GM10266 (cell line): ENCODE data around the gene GPC4.

Source experiments
- DNase-seq: peaks from one replicate; pipeline ENCODE4 v3.0.0; 2012; ENCODE audit errors: extremely low spot score
- TF ChIP-seq, protein P1 (sequence below): IDR thresholded peaks from 2 replicates; pipeline ENCODE4 v1.5.1; 2012; ENCODE audit warnings: mild to moderate bottlenecking, low read depth; ENCODE audit not compliant: control insufficient read depth, insufficient read depth; ENCODE audit errors: missing control alignments

Gene GPC4

DNA sequence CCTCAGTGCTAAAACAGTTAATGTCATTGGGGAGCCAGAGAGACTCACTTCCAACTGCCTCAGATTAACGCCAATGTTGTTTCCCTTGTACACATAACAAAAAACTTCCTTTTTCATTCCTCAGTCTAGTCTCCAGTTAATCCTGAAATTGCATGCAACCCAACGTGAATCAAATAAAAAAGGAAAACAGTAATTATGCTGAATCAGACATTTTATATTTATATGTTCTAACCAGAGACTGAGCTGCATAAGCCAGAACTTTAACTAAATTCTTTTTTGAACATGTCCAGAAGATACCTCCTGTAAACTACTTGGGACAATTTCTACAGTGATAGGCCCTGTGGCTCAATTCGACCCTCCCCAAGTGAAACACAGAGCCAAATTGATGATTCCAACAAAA lies 4.7 kb downstream of the GPC4 start:
- no peak for DNase-seq
- TF ChIP-seq, protein P1, sequence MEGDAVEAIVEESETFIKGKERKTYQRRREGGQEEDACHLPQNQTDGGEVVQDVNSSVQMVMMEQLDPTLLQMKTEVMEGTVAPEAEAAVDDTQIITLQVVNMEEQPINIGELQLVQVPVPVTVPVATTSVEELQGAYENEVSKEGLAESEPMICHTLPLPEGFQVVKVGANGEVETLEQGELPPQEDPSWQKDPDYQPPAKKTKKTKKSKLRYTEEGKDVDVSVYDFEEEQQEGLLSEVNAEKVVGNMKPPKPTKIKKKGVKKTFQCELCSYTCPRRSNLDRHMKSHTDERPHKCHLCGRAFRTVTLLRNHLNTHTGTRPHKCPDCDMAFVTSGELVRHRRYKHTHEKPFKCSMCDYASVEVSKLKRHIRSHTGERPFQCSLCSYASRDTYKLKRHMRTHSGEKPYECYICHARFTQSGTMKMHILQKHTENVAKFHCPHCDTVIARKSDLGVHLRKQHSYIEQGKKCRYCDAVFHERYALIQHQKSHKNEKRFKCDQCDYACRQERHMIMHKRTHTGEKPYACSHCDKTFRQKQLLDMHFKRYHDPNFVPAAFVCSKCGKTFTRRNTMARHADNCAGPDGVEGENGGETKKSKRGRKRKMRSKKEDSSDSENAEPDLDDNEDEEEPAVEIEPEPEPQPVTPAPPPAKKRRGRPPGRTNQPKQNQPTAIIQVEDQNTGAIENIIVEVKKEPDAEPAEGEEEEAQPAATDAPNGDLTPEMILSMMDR, result no peak

DNA sequence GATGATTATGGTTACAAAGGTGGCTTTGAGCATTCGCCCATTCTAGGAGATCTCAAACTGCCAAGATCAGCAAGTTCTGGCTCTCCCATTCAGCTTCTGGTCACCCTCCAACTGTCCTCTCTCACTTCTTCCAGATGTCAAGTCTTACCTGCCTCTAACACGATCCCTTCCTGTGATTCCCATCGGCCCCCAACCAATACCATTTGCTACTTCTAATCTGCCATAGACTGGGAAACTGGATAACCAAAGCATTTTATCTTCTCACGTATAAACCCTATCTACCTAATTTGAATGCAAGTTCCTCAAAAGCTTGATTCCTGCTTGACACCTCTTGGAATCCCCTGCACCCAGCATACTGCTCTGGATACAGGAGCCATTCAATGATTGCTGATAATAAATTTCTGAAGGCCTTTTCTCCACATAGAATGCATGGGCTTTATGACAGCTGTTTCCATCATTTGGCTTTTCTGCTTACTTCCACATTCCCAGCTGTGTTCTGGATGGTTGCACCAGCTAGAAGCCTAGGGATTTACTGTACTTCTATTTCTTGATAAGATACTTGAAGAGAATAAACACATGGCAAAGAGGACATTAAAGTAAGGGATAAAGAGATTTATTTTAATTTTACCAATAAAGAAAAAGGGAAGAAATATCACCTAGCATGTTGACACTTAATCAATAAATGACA lies 9.6 kb downstream of the GPC4 start:
- TF ChIP-seq, protein P1, result no peak

DNA sequence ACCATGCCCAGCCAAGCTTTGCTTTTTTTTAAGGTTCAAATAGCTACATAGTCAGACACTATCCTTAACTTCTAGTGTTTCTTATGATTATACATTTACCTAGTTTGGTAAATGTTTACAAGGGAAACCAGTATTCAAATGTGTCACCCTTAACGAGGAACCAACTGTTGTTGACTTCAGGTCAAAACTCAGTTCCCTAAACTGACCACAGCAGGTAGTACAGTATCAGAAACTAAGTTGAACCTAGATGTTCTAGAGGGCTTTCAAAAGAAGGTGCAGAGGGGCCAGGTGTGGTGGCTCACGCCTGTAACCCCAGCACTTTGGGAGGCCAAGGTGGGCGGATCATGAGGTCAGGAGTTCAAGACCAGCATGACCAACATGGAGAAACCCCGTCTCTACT lies 11.3 kb downstream of the GPC4 start:
- TF ChIP-seq, protein P1, result no peak
- no peak for DNase-seq

More for the DNA sequence above, 9.6 kb downstream of the GPC4 start:
- DNase-seq, result no peak

DNA sequence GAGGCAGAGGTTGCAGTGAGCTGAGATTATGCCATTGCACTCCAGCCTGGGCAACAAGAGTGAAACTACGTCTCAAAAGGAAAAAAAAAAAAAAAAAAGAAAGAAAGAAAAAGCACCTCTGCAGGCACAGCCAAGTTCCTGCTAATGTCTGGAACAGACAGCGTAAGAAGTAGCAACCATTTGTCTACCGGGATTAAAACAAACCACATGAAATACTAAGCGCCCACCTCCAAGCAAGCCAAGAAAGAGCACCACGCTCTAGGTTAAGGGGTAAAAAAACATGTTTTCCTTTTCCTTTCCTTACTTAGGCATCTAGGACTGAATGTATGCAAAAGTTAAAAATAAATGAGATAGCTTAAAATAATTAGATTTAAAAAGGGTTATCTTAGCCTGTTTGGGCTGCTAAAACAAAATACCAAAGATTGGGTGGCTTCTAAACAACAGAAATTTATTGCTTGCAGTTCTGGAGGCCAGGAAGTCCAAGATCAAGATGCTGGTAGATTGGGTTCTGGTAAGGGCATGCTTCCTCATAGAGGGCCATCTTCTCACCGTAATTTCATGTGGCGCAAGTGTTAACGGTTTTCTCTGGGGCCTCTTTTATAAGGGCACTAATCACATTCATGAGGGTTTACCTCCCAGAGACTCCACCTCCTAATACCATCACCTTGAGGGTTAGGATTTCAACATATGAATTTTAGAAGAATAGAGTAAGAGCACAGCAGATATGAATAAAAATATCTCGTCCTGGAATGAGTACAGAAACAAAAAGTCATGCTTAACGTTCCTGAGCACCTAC lies 12.3 kb downstream of the GPC4 start:
- TF ChIP-seq, protein P1, result no peak
- DNase-seq, result no peak

DNA sequence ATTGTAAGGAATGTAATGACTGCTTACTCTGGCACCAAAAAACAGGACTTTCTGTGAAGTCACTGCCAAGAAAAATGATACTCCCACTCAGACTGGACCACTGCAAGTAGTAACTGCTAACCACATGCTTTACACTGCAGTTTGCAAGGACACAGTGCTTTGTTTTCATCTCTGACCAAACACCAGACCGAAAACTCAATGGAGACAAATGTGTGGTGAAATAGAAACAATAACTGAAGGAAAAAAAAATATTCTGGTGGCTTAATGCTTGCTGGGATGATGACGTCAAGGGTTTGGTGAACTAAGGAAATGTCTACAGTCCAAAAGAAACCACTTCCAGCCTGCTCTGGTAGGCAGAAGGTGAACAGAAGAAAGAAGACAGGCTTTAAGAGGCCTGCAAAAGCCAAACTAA lies 13.2 kb downstream of the GPC4 start:
- TF ChIP-seq, protein P1, result no peak
- DNase-seq, result no peak

GRCh38 chrX:133401536-133401935 lies 13.8 kb downstream of the GPC4 start:
- no peak for DNase-seq
- TF ChIP-seq, protein P1, result no peak

GRCh38 chrX:133399411-133399810 lies 15.9 kb downstream of the GPC4 start:
- no peak for DNase-seq
- TF ChIP-seq, protein P1, result no peak
